Measurements from ENCODE around the gene GAPDHS.

GAPDHS gene

DNA sequence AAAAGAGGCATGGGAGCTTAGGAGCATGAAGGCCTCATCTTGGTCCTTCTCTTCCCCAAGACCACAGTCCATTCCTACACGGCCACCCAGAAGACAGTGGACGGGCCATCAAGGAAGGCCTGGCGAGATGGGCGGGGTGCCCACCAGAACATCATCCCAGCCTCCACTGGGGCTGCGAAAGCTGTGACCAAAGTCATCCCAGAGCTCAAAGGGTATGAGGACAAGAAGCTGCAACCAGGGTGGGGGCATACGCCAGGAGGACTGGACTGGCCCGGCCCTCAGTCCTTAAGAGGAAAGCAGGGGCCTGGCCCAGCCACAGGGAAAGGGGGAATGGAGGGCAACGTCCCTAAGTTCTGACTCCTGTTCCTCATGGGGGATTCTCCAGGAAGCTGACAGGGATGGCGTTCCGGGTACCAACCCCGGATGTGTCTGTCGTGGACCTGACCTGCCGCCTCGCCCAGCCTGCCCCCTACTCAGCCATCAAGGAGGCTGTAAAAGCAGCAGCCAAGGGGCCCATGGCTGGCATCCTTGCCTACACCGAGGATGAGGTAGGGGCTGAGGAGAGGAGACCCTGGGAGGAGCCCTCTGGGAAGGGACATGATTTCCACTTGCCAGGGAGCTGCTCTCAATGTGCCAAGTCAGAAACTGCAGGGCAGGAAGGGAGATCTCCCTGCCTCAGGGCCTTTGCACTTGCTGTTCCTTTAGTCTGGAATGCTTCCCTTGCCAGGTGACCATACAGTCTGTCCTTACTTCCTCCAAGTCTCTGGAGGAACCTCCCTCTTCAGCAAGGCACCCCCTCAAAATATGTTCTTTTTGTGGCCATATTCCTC, 10.2 kb downstream of the GAPDHS start:
- Histone ChIP-seq H3K36me3 (ENCODE audit: control insufficient read depth, insufficient read depth, low read length) (no peaks in the 10 kb centered on the region), H3K27me3 (ENCODE audit: control insufficient read depth, insufficient read depth, low read length) (no peaks in the 10 kb centered on the region), H3K4me3 (ENCODE audit: low read depth, low read length) (no peak overlapping the region), H3K27ac (no peak overlapping the region), H3K79me2 (peaks cover 5% of the 10 kb centered on the region), H3K4me1 (peaks cover 6% of the 10 kb centered on the region), H3K4me2 (ENCODE audit: low read length) (no peak overlapping the region), H3K9me3 (ENCODE audit: control insufficient read depth, low read length) (no peaks in the 10 kb centered on the region), H2AFZ (no peak overlapping the region), H3K9ac (no peak overlapping the region)
- TF ChIP-seq, protein P1, sequence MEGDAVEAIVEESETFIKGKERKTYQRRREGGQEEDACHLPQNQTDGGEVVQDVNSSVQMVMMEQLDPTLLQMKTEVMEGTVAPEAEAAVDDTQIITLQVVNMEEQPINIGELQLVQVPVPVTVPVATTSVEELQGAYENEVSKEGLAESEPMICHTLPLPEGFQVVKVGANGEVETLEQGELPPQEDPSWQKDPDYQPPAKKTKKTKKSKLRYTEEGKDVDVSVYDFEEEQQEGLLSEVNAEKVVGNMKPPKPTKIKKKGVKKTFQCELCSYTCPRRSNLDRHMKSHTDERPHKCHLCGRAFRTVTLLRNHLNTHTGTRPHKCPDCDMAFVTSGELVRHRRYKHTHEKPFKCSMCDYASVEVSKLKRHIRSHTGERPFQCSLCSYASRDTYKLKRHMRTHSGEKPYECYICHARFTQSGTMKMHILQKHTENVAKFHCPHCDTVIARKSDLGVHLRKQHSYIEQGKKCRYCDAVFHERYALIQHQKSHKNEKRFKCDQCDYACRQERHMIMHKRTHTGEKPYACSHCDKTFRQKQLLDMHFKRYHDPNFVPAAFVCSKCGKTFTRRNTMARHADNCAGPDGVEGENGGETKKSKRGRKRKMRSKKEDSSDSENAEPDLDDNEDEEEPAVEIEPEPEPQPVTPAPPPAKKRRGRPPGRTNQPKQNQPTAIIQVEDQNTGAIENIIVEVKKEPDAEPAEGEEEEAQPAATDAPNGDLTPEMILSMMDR (IDR thresholded peaks at IDR 0.05), result no peak

DNA sequence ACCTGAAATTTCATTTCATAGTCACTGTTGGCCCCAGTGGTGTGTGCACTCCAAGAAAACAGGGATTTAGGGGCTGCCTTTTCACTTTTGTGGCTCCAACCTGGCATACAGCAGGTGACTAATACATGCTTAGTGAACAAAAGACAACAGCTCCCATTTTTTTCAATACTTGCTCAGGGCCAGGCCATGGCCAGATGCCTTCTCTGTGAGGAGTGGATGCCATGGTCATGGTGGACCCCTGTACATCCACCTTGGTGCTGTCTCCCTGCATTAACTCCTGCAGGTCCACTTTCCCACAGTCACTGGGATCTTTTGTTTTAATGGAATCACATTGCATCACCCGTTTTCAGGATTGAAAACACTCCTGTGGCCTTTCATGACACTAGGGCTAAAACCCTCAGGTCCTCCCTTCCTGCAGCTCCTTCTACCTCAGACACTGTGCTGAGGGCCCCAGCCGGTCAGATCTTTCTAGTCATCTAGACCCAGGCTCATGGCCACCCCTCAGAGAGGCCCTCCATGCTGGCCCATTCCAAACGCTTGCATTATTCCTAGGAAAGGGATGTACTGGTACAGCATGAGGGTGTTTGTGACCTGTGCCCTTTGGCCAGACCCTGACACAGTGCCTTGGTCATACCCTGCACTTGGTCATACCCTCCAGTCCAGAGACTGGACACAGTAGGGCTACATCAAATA, 11.0 kb downstream of the GAPDHS start:
- Histone ChIP-seq H2AFZ (peak overlapping the region; percentile 100), H3K4me3 (ENCODE audit: low read depth, low read length) (peak overlapping the region; percentile 98), H3K4me2 (ENCODE audit: low read length) (peak overlapping the region; percentile 98), H3K4me1 (peaks cover 6% of the 10 kb centered on the region), H3K9me3 (ENCODE audit: control insufficient read depth, low read length) (no peaks in the 10 kb centered on the region), H3K79me2 (peaks cover 5% of the 10 kb centered on the region), H3K36me3 (ENCODE audit: control insufficient read depth, insufficient read depth, low read length) (no peaks in the 10 kb centered on the region), H3K9ac (no peak overlapping the region), H3K27me3 (ENCODE audit: control insufficient read depth, insufficient read depth, low read length) (no peaks in the 10 kb centered on the region), H3K27ac (no peak overlapping the region)
- TF ChIP-seq, protein P1 (IDR thresholded peaks at IDR 0.05), result no peak

DNA sequence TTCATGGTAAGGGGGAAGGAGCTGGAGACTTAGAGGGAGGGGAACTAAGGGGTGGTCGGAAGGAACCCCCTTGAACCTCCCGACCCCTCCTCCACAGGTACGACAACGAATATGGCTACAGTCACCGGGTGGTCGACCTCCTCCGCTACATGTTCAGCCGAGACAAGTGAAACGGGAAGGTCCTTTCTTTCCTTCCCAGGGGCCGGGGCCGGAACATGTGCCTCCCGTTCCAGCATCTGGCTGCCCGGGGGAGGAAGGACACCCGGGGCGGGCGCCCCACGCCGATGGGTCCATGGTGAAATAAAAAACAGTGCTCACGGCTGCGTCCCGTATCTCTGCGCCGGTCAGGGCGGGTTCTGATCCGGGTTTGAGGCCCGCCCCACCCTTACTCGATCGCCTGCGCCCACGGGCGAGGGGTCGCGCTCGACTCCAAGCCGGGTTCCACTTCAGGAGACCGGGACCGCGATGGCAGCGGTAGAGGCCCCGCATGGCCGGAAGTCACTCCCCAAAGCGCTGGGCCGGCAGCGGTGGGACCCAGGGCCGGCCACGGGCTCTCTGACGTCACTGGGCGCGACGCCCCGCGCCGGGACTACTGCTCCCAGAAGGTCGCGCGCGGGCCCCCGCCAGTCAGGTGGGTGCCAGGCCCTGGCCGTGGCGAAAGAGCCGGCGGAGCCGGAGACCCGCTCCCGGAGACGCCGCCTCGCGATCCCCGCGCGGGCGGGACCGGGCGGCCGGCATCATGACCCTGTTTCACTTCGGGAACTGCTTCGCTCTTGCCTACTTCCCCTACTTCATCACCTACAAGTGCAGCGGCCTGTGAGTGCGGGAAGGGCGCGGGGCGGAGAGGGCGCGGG, 12.0 kb downstream of the GAPDHS start, which contains the start of gene TMEM147:
Gene TMEM147 (plus strand): TSS at position 626 of the 854 bp plus-strand sequence. CDS start 114 bp downstream, at position 740.
- Histone ChIP-seq H3K9me3 (ENCODE audit: control insufficient read depth, low read length) (no peaks in the 10 kb centered on the region), H3K4me3 (ENCODE audit: low read depth, low read length) (peak within 1 kb of the TSS; percentile 98), H3K79me2 (peaks cover 5% of the 10 kb centered on the region), H3K27me3 (ENCODE audit: control insufficient read depth, insufficient read depth, low read length) (no peaks in the 10 kb centered on the region), H3K36me3 (ENCODE audit: control insufficient read depth, insufficient read depth, low read length) (no peaks in the 10 kb centered on the region), H3K4me1 (peaks cover 6% of the 10 kb centered on the region), H2AFZ (peak within 1 kb of the TSS; percentile 100), H3K27ac (peak within 1 kb of the TSS; percentile 74), H3K9ac (peak within 1 kb of the TSS; percentile 88), H3K4me2 (ENCODE audit: low read length) (peak within 1 kb of the TSS; percentile 98)
- TF ChIP-seq, protein P1 (IDR thresholded peaks at IDR 0.05), result no peak

DNA sequence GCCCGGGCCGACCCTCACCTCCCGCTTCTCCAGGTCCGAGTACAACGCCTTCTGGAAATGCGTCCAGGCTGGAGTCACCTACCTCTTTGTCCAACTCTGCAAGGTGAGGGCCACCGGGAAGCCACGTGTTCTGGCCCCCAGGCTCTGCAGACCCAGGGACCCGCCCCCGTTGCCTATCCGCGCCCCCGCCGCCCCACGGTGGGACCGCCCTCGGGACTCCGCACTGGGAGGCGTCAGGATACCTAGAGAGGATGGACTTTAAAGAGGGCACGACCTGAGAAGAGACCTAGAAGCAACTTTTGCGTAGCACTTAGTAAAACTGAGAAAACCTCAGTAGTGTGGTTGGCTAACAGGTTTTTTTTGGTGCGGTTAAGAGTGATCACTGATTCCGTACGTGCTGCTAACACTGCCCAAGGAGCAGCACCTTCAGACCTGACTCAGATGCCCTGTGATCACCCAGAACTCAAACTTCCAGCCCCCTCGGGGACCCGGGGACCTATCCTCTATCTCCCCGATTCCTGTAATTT, 12.7 kb downstream of the GAPDHS start:
- no peaks in the 10 kb centered on the region for H3K36me3 ChIP-seq (ENCODE audit: control insufficient read depth, insufficient read depth, low read length)
- peaks cover 6% of the 10 kb centered on the region for H3K4me1 ChIP-seq
- H2AFZ ChIP-seq, result peak overlapping the region; percentile 100
- peak overlapping the region; percentile 74 for H3K27ac ChIP-seq
- TF ChIP-seq, protein P1 (IDR thresholded peaks at IDR 0.05), result no peak
- H3K79me2 ChIP-seq, result peaks cover 5% of the 10 kb centered on the region
- no peaks in the 10 kb centered on the region for H3K9me3 ChIP-seq (ENCODE audit: control insufficient read depth, low read length)
- peak overlapping the region; percentile 98 for H3K4me2 ChIP-seq (ENCODE audit: low read length)
- H3K9ac ChIP-seq, result peak overlapping the region; percentile 88
- H3K27me3 ChIP-seq (ENCODE audit: control insufficient read depth, insufficient read depth, low read length), result no peaks in the 10 kb centered on the region
- peak overlapping the region; percentile 98 for H3K4me3 ChIP-seq (ENCODE audit: low read depth, low read length)
